Cardiac fibroblast (primary cell): ENCODE data around the gene DYNC1LI1.

Source experiments
- DNase-seq, 2 donors: peaks; one replicate each; pipeline versions ENCODE4 v3.0.0 to v3.0.0-alpha.2; 2010; ENCODE audit warnings: low read depth in 2 of 2
- H3K4me3 ChIP-seq, 2 donors: replicated peaks in 1 of 2; 1 replicate in 1 of 2; 2 replicates in 1 of 2; pipeline ENCODE4 v1.5.1; 2011; ENCODE audit warnings: low read depth in 2 of 2, low read length in 2 of 2, mild to moderate bottlenecking in 2 of 2, moderate library complexity in 1 of 2
- TF ChIP-seq, protein P1 (sequence below): IDR thresholded peaks from one replicate; pipeline ENCODE4 v1.5.1; 2011; ENCODE audit warnings: low read depth, mild to moderate bottlenecking, low read length, inconsistent platforms

DYNC1LI1 gene

DNA sequence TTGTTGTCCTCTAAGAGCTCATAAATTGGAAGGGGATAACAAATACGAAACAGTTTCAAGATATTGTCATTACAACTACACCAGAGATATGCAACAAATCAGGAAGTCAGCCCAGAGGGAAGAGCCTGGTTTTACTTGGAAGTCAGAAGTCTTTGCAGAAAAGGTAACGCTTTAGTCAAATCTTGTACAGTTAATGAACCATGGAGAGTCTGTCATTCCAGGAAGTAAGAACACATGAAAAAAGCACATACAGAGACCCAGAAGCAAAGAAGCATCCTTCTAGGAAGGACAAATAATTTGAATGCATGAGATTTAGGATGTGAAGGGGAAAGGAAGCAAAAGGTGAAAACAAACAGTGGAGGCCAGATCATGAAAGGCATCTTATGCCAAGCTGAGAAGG lies 19.6 kb downstream of the DYNC1LI1 start:
- no peak for DNase-seq
- H3K4me3 ChIP-seq = no peak overlapping the region
- TF ChIP-seq, protein P1, sequence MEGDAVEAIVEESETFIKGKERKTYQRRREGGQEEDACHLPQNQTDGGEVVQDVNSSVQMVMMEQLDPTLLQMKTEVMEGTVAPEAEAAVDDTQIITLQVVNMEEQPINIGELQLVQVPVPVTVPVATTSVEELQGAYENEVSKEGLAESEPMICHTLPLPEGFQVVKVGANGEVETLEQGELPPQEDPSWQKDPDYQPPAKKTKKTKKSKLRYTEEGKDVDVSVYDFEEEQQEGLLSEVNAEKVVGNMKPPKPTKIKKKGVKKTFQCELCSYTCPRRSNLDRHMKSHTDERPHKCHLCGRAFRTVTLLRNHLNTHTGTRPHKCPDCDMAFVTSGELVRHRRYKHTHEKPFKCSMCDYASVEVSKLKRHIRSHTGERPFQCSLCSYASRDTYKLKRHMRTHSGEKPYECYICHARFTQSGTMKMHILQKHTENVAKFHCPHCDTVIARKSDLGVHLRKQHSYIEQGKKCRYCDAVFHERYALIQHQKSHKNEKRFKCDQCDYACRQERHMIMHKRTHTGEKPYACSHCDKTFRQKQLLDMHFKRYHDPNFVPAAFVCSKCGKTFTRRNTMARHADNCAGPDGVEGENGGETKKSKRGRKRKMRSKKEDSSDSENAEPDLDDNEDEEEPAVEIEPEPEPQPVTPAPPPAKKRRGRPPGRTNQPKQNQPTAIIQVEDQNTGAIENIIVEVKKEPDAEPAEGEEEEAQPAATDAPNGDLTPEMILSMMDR = no peak

GRCh38 chr3:32545305-32545704 lies 25.4 kb downstream of the DYNC1LI1 start:
- H3K4me3 ChIP-seq = no peak overlapping the region
- no peak for DNase-seq
- TF ChIP-seq, protein P1 = no peak

GRCh38 chr3:32544894-32545293 lies 25.8 kb downstream of the DYNC1LI1 start:
- H3K4me3 ChIP-seq = no peak overlapping the region
- TF ChIP-seq, protein P1 = no peak
- peak in 1 of 2 donors; percentile 20 for DNase-seq

DNA sequence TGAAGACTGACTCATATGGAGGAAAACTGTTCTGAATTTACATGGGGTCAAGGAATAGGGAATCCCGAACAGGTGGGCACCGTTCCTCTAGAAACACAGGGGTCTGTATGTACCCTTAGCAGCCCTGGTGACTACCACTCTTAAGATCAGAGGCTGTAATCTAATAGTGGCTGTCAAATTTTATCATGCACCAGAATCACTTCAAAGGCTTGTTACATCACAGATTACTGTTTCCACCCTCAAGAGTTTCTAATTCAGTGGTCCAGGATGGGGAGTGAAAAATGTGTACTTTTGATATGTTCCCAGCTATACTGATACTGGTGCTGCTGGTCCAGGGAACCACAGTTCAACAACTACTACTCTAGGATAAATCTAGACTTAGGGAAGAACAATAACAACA lies 27.9 kb downstream of the DYNC1LI1 start:
- no peak overlapping the region for H3K4me3 ChIP-seq
- TF ChIP-seq, protein P1 = no peak
- no peak for DNase-seq

DNA sequence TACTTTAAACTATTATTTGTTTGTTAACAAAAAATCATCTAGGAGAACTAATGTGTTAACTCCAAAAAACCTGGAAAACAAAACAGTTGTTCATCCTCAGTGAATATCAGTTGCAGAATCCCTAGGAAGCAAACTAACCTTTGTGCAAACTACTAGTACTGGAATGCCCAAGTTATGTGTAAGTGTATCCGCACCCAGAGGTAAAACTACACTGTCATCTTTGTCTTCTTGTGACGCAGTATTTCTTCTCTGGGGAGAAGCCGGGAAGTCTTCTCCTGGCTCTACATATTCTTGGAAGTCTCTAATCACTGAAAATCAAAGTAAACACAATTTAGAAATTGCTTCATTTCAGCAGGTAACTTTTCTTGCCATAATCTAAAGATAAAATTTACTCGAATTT lies 29.8 kb downstream of the DYNC1LI1 start:
- TF ChIP-seq, protein P1 = no peak
- no peak overlapping the region for H3K4me3 ChIP-seq
- no peak for DNase-seq

GRCh38 chr3:32532434-32532833 lies 38.2 kb downstream of the DYNC1LI1 start:
- no peak for DNase-seq
- TF ChIP-seq, protein P1 = no peak
- H3K4me3 ChIP-seq = no peak overlapping the region

GRCh38 chr3:32531010-32531647 lies 39.5 kb downstream of the DYNC1LI1 start:
- DNase-seq = no peak
- H3K4me3 ChIP-seq = no peak overlapping the region
- TF ChIP-seq, protein P1 = no peak
